OCI-LY7 (cell line): Measurements from ENCODE around the gene ANKMY1. TPM values are rescaled to one million over a fixed set of nuclear protein-coding genes. Genes with fewer than 3 reads are reported as not detected.
"Not testable (repeated sequence)": the region's sequence is repeated elsewhere in the genome, so short reads cannot be mapped to it uniquely, and the experiment has no call there.

Experiments
- BruUV-seq: library from RNA; stranded (reverse); fragments of 400-500 nt; replicated peaks from 2 replicates; lab custom pipeline; 2021; lab: Mats Ljungman, UMichigan
- CTCF ChIA-PET: fragments of 300-600 bp; sonication (Branson Sonifier 250); formaldehyde crosslinking; loops from one replicate; lab custom pipeline; 2022; ENCODE audit warnings: antibody characterized with exemption; ENCODE audit not compliant: unreplicated experiment; lab: Charles Lee
- POLR2A ChIA-PET: fragments of 300-600 bp; sonication (Branson Sonifier 250); formaldehyde crosslinking; loops from one replicate; lab custom pipeline; 2022; ENCODE audit warnings: antibody characterized with exemption; lab: Charles Lee
- DNase-seq: peaks from one replicate; pipeline ENCODE4 v3.0.0-alpha.2; 2015; ENCODE audit warnings: low spot score
- H2AFZ ChIP-seq: fragments of 200-600 bp; sonication (generic), shearing (Covaris generic); 2 replicates; pipeline ENCODE4 v1.6.1; 2014; ENCODE audit warnings: mild to moderate bottlenecking, antibody characterized with exemption, low read length, moderate library complexity
- H3K27ac ChIP-seq: fragments of 200-600 bp; sonication (generic); 2 replicates; pipeline ENCODE4 v1.5.1; 2014; ENCODE audit warnings: mixed run types, low read depth, mild to moderate bottlenecking, moderate library complexity, low read length, inconsistent platforms; ENCODE audit not compliant: poor library complexity, severe bottlenecking
- H3K36me3 ChIP-seq: fragments of 200-600 bp; sonication (generic); 2 replicates; pipeline ENCODE4 v1.6.1; 2014; ENCODE audit warnings: mild to moderate bottlenecking, antibody characterized with exemption, low read length, moderate library complexity, mixed read lengths; ENCODE audit not compliant: insufficient read depth
- H3K4me1 ChIP-seq: fragments of 200-600 bp; sonication (generic); 2 replicates; pipeline ENCODE4 v1.5.1; 2014; ENCODE audit warnings: mild to moderate bottlenecking, low read length; ENCODE audit not compliant: insufficient read depth, poor library complexity, severe bottlenecking
- H3K4me2 ChIP-seq: fragments of 200-600 bp; sonication (generic); 2 replicates; pipeline ENCODE4 v1.6.1; 2014; ENCODE audit warnings: mild to moderate bottlenecking, low read length
- H3K4me3 ChIP-seq: fragments of 200-600 bp; sonication (generic); 2 replicates; pipeline ENCODE4 v1.5.1; 2014; ENCODE audit warnings: mild to moderate bottlenecking, low read depth, low read length; ENCODE audit not compliant: poor library complexity, severe bottlenecking
- H3K79me2 ChIP-seq: fragments of 200-600 bp; sonication (generic); 2 replicates; pipeline ENCODE4 v1.6.1; 2016; ENCODE audit warnings: low read depth, mild to moderate bottlenecking, low read length, moderate library complexity, mixed read lengths; ENCODE audit not compliant: insufficient read depth
- H3K9me2 ChIP-seq: fragments of 200-600 bp; sonication (generic); 2 replicates; pipeline ENCODE4 v1.6.1; 2016; ENCODE audit warnings: mild to moderate bottlenecking, low read length, mixed read lengths; ENCODE audit not compliant: insufficient read depth
- H3K9me3 ChIP-seq: fragments of 200-600 bp; sonication (generic); 2 replicates; pipeline ENCODE4 v1.6.1; 2014; ENCODE audit warnings: mild to moderate bottlenecking, mixed run types, low read length, mixed read lengths
- H4K20me1 ChIP-seq: fragments of 200-600 bp; sonication (generic); 2 replicates; pipeline ENCODE4 v1.6.1; 2014; ENCODE audit warnings: mild to moderate bottlenecking, antibody characterized with exemption, low read length, moderate library complexity, mixed read lengths; ENCODE audit not compliant: insufficient read depth
- EZH2phosphoT487 ChIP-seq: fragments of 200-600 bp; sonication (generic); IDR thresholded peaks from 2 replicates; pipeline ENCODE4 v1.6.1; 2018; ENCODE audit warnings: low read depth, borderline replicate concordance, mild to moderate bottlenecking, mixed run types, antibody characterized with exemption, low read length, moderate library complexity, mixed read lengths
- intact Hi-C: fragments of 100-400 bp; cut with micrococcal nuclease; formaldehyde crosslinking; loops from one replicate; pipeline ENCODE4 v1.10.0; 2022; ENCODE audit not compliant: unreplicated experiment
- total RNA-seq, 2 experiments: library from RNA; depleted of rRNA in 1 of 2; stranded (reverse); fragments of >200 nt in 1 of 2; shearing (Covaris generic) in 1 of 2; gene quantifications; 2 replicates each; pipeline ENCODE4 v1.2.3, GENCODE V29; 2014 to 2022
- TF ChIP-seq, protein P1 (sequence below): fragments of 200-600 bp; sonication (generic); conservative IDR thresholded peaks from 2 replicates; pipeline ENCODE4 v1.5.1; 2014; ENCODE audit warnings: mild to moderate bottlenecking, antibody characterized with exemption, low read length, moderate library complexity, mixed read lengths

ANKMY1 gene
- total RNA-seq, 2 experiments from 2014 or later = 30.6 to 65.9 TPM

DNA sequence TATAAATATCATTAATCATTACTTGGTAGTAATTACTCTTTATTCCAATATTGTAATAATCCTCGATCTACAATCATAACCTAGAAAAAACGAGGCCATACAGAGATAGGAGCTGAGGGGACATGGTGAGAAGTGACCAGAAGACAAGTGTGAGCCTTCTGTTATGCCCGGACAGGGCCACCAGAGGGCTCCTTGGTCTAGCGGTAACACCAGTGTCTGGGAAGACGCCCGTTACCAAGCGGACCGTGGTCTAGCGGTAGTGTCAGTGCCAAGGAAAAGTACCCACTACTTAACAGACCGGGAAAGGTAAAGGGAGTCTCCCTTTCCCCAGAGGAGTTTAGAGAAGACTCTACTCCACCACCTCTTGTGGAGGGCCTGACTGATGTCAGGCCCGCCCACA, 62.8 kb downstream of the ANKMY1 start:
- CTCF ChIA-PET, H2AFZ ChIP-seq, H3K79me2 ChIP-seq, H4K20me1 ChIP-seq, H3K4me3 ChIP-seq, H3K4me1 ChIP-seq, H3K27ac ChIP-seq, BruUV-seq, POLR2A ChIA-PET, intact Hi-C loops, H3K9me2 ChIP-seq, DNase-seq, H3K4me2 ChIP-seq: not testable (repeated sequence)
- Histone ChIP-seq H3K9me3 (peaks cover 27% of the 10 kb centered on the region; the same call in 1 of the 2 replicates), H3K36me3 (peaks cover 55% of the 10 kb centered on the region)
- TF ChIP-seq, protein P1, sequence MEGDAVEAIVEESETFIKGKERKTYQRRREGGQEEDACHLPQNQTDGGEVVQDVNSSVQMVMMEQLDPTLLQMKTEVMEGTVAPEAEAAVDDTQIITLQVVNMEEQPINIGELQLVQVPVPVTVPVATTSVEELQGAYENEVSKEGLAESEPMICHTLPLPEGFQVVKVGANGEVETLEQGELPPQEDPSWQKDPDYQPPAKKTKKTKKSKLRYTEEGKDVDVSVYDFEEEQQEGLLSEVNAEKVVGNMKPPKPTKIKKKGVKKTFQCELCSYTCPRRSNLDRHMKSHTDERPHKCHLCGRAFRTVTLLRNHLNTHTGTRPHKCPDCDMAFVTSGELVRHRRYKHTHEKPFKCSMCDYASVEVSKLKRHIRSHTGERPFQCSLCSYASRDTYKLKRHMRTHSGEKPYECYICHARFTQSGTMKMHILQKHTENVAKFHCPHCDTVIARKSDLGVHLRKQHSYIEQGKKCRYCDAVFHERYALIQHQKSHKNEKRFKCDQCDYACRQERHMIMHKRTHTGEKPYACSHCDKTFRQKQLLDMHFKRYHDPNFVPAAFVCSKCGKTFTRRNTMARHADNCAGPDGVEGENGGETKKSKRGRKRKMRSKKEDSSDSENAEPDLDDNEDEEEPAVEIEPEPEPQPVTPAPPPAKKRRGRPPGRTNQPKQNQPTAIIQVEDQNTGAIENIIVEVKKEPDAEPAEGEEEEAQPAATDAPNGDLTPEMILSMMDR = peak; percentile 47

DNA sequence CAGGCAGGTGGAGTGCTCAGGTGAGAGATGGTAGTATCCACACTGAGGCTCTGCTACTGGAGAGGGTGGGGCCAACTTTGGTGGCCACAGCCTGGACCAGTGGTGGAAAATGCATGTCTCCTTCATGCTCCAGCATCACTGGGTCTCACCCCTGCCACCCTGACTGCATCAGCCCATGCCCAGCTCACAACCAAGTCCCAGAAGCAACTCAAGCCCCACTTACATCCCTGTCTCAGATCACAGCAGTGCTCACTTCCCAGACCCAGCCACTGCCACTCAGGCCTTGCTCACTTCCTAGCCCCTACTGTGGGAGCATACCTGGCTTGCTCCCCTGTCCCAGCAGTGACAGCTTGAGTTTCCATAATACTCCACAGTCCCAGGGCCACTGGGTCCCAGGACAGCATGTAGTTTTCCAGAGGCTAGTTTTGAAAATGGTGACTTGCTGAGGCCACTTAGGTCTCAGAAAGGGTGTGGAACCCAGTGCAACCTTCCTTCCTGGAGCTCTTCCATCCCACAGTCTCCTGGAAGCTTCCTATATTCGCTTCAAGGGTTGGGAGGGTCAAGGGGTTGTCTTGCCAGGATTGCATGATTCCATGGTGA, 63.5 kb downstream of the ANKMY1 start:
- POLR2A ChIA-PET = no interaction called here
- CTCF ChIA-PET = no interaction called here
- no peaks in the 10 kb centered on the region for H3K9me2 ChIP-seq
- H3K36me3 ChIP-seq = peaks cover 48% of the 10 kb centered on the region
- H2AFZ ChIP-seq = no peak overlapping the region
- no peak for DNase-seq
- peaks cover 27% of the 10 kb centered on the region; the same call in 1 of the 2 replicates for H3K9me3 ChIP-seq
- no peak overlapping the region for H3K27ac ChIP-seq
- TF ChIP-seq EZH2phosphoT487 = no peak
- TF ChIP-seq, protein P1 = no peak
- no peaks in the 10 kb centered on the region for H3K4me1 ChIP-seq
- H4K20me1 ChIP-seq = no peaks in the 10 kb centered on the region
- no peaks in the 10 kb centered on the region for H3K79me2 ChIP-seq
- no peak overlapping the region for H3K4me2 ChIP-seq
- intact Hi-C loops = no loop called here
- no TSS peak for BruUV-seq
- H3K4me3 ChIP-seq = no peak overlapping the region

DNA sequence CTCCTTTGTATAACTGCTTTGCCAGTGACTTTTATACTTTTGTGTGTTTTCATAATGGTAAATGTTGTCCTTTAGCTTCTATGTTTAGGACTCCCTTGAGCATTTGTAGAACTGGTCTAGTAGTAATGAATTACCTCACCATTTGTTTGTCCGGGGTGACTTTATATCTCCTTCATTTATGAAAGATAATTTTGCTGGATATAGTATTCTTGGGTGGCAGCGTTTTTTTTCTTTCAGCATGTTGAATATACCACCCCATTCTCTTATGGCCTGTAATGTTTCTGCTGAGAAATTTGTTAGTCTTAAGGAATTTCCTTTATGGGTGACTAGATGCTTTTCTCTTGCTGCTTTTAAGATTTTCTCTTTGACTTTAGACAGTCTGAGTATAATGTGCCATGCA, 66.3 kb downstream of the ANKMY1 start:
- H3K27ac ChIP-seq = no peak overlapping the region
- no peak overlapping the region for H3K4me3 ChIP-seq
- no peak overlapping the region for H3K4me2 ChIP-seq
- POLR2A ChIA-PET = no interaction called here
- no peak overlapping the region for H2AFZ ChIP-seq
- peaks cover 38% of the 10 kb centered on the region; the same call in 1 of the 2 replicates for H3K9me3 ChIP-seq
- intact Hi-C loops = no loop called here
- no peaks in the 10 kb centered on the region for H4K20me1 ChIP-seq
- no TSS peak for BruUV-seq
- no peaks in the 10 kb centered on the region for H3K79me2 ChIP-seq
- no peaks in the 10 kb centered on the region for H3K4me1 ChIP-seq
- no peak for DNase-seq
- no peaks in the 10 kb centered on the region for H3K9me2 ChIP-seq
- TF ChIP-seq, protein P1 = no peak
- no peak for TF ChIP-seq EZH2phosphoT487
- CTCF ChIA-PET = no interaction called here
- H3K36me3 ChIP-seq = peaks cover 22% of the 10 kb centered on the region
